CD4-positive, alpha-beta T cell treated with Interferon gamma for 1 hour (primary cell): Measurements from ENCODE around the gene GSG1L.
"Not testable (repeated sequence)": the region's sequence is repeated elsewhere in the genome, so short reads cannot be mapped to it uniquely, and the experiment has no call there.

Source experiments
- DNase-seq: peaks from one replicate; pipeline ENCODE4 v3.0.0-alpha.2; 2020

GSG1L gene

GRCh38 chr16:28011971-28012445 is 51.5 kb downstream of the GSG1L start:
- DNase-seq, result no peak

GRCh38 chr16:28011223-28011622 is 52.3 kb downstream of the GSG1L start:
- DNase-seq, result no peak

- DNase-seq, result no peak
These were observed 52.8 kb downstream of the GSG1L start for GRCh38 chr16:28010671-28011070.

- DNase-seq, result no peak
These were observed 53.7 kb downstream of the GSG1L start for GRCh38 chr16:28009586-28010373.

- no peak for DNase-seq
These were observed 59.6 kb downstream of the GSG1L start for GRCh38 chr16:28003923-28004322.

- no peak for DNase-seq
These were observed 60.3 kb downstream of the GSG1L start for GRCh38 chr16:28003021-28003865.

- DNase-seq, result no peak
These were observed 61.9 kb downstream of the GSG1L start for GRCh38 chr16:28001642-28002041.

- no peak for DNase-seq
These were observed 62.3 kb downstream of the GSG1L start for GRCh38 chr16:28001184-28001583.

GRCh38 chr16:28000314-28001169 is 63.0 kb downstream of the GSG1L start:
- no peak for DNase-seq

GRCh38 chr16:27999687-28000086 is 63.8 kb downstream of the GSG1L start:
- no peak for DNase-seq

- no peak for DNase-seq
These were observed 68.1 kb downstream of the GSG1L start for GRCh38 chr16:27995378-27995777.

- DNase-seq, result no peak
These were observed 68.8 kb downstream of the GSG1L start for GRCh38 chr16:27994686-27995085.

GRCh38 chr16:27993587-27993986 is 69.9 kb downstream of the GSG1L start:
- no peak for DNase-seq

- no peak for DNase-seq
These were observed 71.6 kb downstream of the GSG1L start for GRCh38 chr16:27991876-27992275.

- no peak for DNase-seq
These were observed 77.5 kb downstream of the GSG1L start for GRCh38 chr16:27985981-27986380.

GRCh38 chr16:27984121-27984520 is 79.4 kb downstream of the GSG1L start:
- no peak for DNase-seq

- no peak for DNase-seq
These were observed 80.3 kb downstream of the GSG1L start for GRCh38 chr16:27983244-27983643.

GRCh38 chr16:27982184-27982583 is 81.3 kb downstream of the GSG1L start:
- DNase-seq, result no peak

- DNase-seq, result no peak
These were observed 82.4 kb downstream of the GSG1L start for GRCh38 chr16:27980919-27981700.

- DNase-seq, result no peak
These were observed 83.3 kb downstream of the GSG1L start for GRCh38 chr16:27980076-27980775.

- not testable (repeated sequence) for DNase-seq
These were observed 83.8 kb downstream of the GSG1L start for GRCh38 chr16:27979668-27980067.

GRCh38 chr16:27978876-27979275 is 84.6 kb downstream of the GSG1L start:
- no peak for DNase-seq
